GM12891 (cell line): Measurements from ENCODE around the gene INPP4A.
A peak's percentile ranks its signal among the peaks of the same experiment; 100 is the strongest.

ENCODE experiments used
- DNase-seq: peaks from one replicate; pipeline ENCODE4 v3.0.0; 2011; ENCODE audit warnings: low spot score; ENCODE audit not compliant: insufficient read length
- FAIRE-seq: peaks from 2 replicates; lab custom pipeline; 2011; peaks lifted over from hg19 to GRCh38; lab: Jason Lieb, UNC
- PAX5 ChIP-seq: IDR thresholded peaks from 2 replicates; pipeline ENCODE4 v1.6.1; 2011; ENCODE audit warnings: low read length, moderate library complexity, mild to moderate bottlenecking; ENCODE audit not compliant: insufficient read depth, severe bottlenecking
- POLR2A ChIP-seq: IDR thresholded peaks from 2 replicates; pipeline ENCODE4 v1.6.1; 2011; ENCODE audit warnings: low read depth, low read length, control low read depth
- POLR2AphosphoS5 ChIP-seq: IDR thresholded peaks from 2 replicates; pipeline ENCODE4 v1.6.1; 2011; ENCODE audit warnings: low read depth, low read length, control low read depth
- POU2F2 ChIP-seq: IDR thresholded peaks from 2 replicates; pipeline ENCODE4 v1.6.1; 2011; ENCODE audit warnings: low read depth, mild to moderate bottlenecking, control low read depth, low read length, moderate library complexity
- SPI1 ChIP-seq: IDR thresholded peaks from 2 replicates; pipeline ENCODE4 v1.6.1; 2011; ENCODE audit warnings: low read depth, low read length, control low read depth
- TAF1 ChIP-seq: IDR thresholded peaks from 2 replicates; pipeline ENCODE4 v1.6.1; 2011; ENCODE audit warnings: low read depth, low read length, control low read depth

The INPP4A gene

GRCh38 chr2:98535971-98536677 is 91.5 kb downstream of the INPP4A start:
- FAIRE-seq = no peak
- no peak for DNase-seq
- no peak for TF ChIP-seq POU2F2
- no peak for TF ChIP-seq POLR2A
- no peak for TF ChIP-seq POLR2AphosphoS5
- TF ChIP-seq TAF1 = no peak
- TF ChIP-seq SPI1 = no peak
- TF ChIP-seq PAX5 = no peak

- no peak for FAIRE-seq
Observed at GRCh38 chr2:98537390-98538126, 92.9 kb downstream of the INPP4A start.

GRCh38 chr2:98538280-98539041 is 93.8 kb downstream of the INPP4A start:
- TF ChIP-seq POLR2AphosphoS5 (no peak), PAX5 (no peak), SPI1 (no peak), TAF1 (no peak), POLR2A (no peak), POU2F2 (no peak)
- DNase-seq = no peak
- FAIRE-seq = no peak

More at GRCh38 chr2:98537390-98538126, 92.9 kb downstream of the INPP4A start:
- DNase-seq = no peak
- no peak for TF ChIP-seq PAX5
- no peak for TF ChIP-seq SPI1
- TF ChIP-seq POLR2AphosphoS5 = no peak
- no peak for TF ChIP-seq POU2F2
- TF ChIP-seq TAF1 = no peak
- TF ChIP-seq POLR2A = no peak

- FAIRE-seq (no peak), DNase-seq (no peak)
- TF ChIP-seq POLR2AphosphoS5 (no peak), SPI1 (no peak), TAF1 (no peak), PAX5 (no peak), POLR2A (no peak), POU2F2 (no peak)
Observed at GRCh38 chr2:98539056-98539735, 94.5 kb downstream of the INPP4A start.

GRCh38 chr2:98540536-98540935 is 95.9 kb downstream of the INPP4A start:
- FAIRE-seq = no peak
- no peak for DNase-seq
- TF ChIP-seq PAX5 = no peak
- TF ChIP-seq POLR2A = no peak
- no peak for TF ChIP-seq POLR2AphosphoS5
- TF ChIP-seq SPI1 = no peak
- TF ChIP-seq TAF1 = no peak
- TF ChIP-seq POU2F2 = no peak

GRCh38 chr2:98541489-98541888 is 96.8 kb downstream of the INPP4A start:
- no peak for TF ChIP-seq PAX5
- no peak for TF ChIP-seq SPI1
- TF ChIP-seq POLR2A = no peak
- TF ChIP-seq POU2F2 = no peak
- no peak for TF ChIP-seq TAF1
- TF ChIP-seq POLR2AphosphoS5 = no peak
- FAIRE-seq (no peak), DNase-seq (no peak)

- FAIRE-seq (peak; percentile 71), DNase-seq (no peak)
- TF ChIP-seq POLR2AphosphoS5 (no peak), TAF1 (no peak), POU2F2 (no peak), SPI1 (peak; percentile 62)
Observed at GRCh38 chr2:98541906-98542305, 97.2 kb downstream of the INPP4A start.

GRCh38 chr2:98543214-98543613 is 98.6 kb downstream of the INPP4A start:
- no peak for FAIRE-seq
- TF ChIP-seq SPI1 (no peak), POLR2A (no peak), POLR2AphosphoS5 (no peak), TAF1 (no peak), POU2F2 (no peak), PAX5 (no peak)
- DNase-seq = no peak

GRCh38 chr2:98543842-98544241 is 99.2 kb downstream of the INPP4A start:
- no peak for DNase-seq
- TF ChIP-seq POLR2AphosphoS5 (no peak), PAX5 (no peak), POLR2A (no peak), POU2F2 (no peak), TAF1 (no peak), SPI1 (no peak)
- no peak for FAIRE-seq
